SK-N-SH treated with all-trans-retinoic acid at 6 μM for 48 hours (cell line): ENCODE data around the gene CCDC68.

ENCODE experiments used
- ARNTL ChIP-seq: fragments of 450-650 bp; formaldehyde crosslinking; IDR thresholded peaks from 2 replicates; pipeline ENCODE4 v1.5.0; 2020; ENCODE audit warnings: low read depth, mild to moderate bottlenecking, moderate library complexity, borderline replicate concordance
- GLIS3 ChIP-seq: fragments of 250-450 bp; sonication (Bioruptor Pico); IDR thresholded peaks from 2 replicates; pipeline ENCODE4 v1.5.0; 2020; ENCODE audit warnings: mild to moderate bottlenecking, moderate library complexity
- OSR1 ChIP-seq: fragments of 250-450 bp; sonication (Bioruptor Pico); IDR thresholded peaks from 2 replicates; pipeline ENCODE4 v1.8.0; 2022; ENCODE audit warnings: moderate library complexity, mild to moderate bottlenecking, inconsistent platforms
- PATZ1 ChIP-seq: fragments of 250-450 bp; sonication (Bioruptor Pico); IDR thresholded peaks from 2 replicates; pipeline ENCODE4 v1.8.0; 2020; ENCODE audit warnings: mild to moderate bottlenecking, moderate library complexity, borderline replicate concordance
- PPARA ChIP-seq: fragments of 250-450 bp; sonication (Bioruptor Pico); IDR thresholded peaks from 2 replicates; pipeline ENCODE4 v1.5.0; 2020; ENCODE audit warnings: mild to moderate bottlenecking, borderline replicate concordance
- RARB ChIP-seq: fragments of 250-450 bp; sonication (Bioruptor Pico); IDR thresholded peaks from 2 replicates; pipeline ENCODE4 v1.8.0; 2021; ENCODE audit warnings: mild to moderate bottlenecking, moderate library complexity
- TCF4 ChIP-seq: fragments of 250-450 bp; sonication (Bioruptor Pico); IDR thresholded peaks from 2 replicates; pipeline ENCODE4 v1.8.0; 2021; ENCODE audit warnings: mild to moderate bottlenecking, moderate library complexity, borderline replicate concordance
- TSHZ2 ChIP-seq: fragments of 250-450 bp; sonication (Bioruptor Pico); IDR thresholded peaks from 2 replicates; pipeline ENCODE4 v1.5.0; 2020; ENCODE audit warnings: mild to moderate bottlenecking, moderate library complexity
- ZFP30 ChIP-seq: fragments of 450-650 bp; formaldehyde crosslinking; IDR thresholded peaks from 2 replicates; pipeline ENCODE4 v1.5.0; 2022; ENCODE audit warnings: mild to moderate bottlenecking, moderate library complexity
- ZNF565 ChIP-seq: fragments of 450-650 bp; formaldehyde crosslinking; conservative IDR thresholded peaks from 2 replicates; pipeline ENCODE4 v1.5.0; 2020; ENCODE audit warnings: low read depth, mild to moderate bottlenecking, moderate library complexity

GRCh38 chr18:54919412-54919811 lies 39.8 kb downstream of the CCDC68 start:
- TF ChIP-seq TSHZ2 (CRISPR knock-in tag) (0 out of 2 replicates have a peak, but pooled peaks have one; percentile 79), ARNTL (no peak), ZFP30 (no peak), ZNF565 (CRISPR knock-in tag) (no peak), RARB (CRISPR knock-in tag) (no peak), PATZ1 (no peak), PPARA (CRISPR knock-in tag) (no peak), TCF4 (0 out of 2 replicates have a peak, but pooled peaks have one; percentile 27), GLIS3 (no peak), OSR1 (CRISPR knock-in tag) (no peak)
